HG02981 (cell line): ENCODE measurements around the gene VSIG10L.

ENCODE experiments used
- ATAC-seq: cut with Tn5 transposase; IDR thresholded peaks from one replicate; pipeline ENCODE4 v1.9.1; 2021; ENCODE audit warnings: mild to moderate bottlenecking, moderate library complexity; ENCODE audit not compliant: unreplicated experiment

The VSIG10L gene

GRCh38 chr19:51341976-51342580 is at the start of gene VSIG10L:
Gene VSIG10L, minus strand, starts transcription at chr19:51342139. Its CDS starts 15 bp downstream, at chr19:51342124.
- ATAC-seq = no peak

GRCh38 chr19:51391073-51391611 is 49.2 kb upstream of the VSIG10L start:
- ATAC-seq = no peak

- no peak for ATAC-seq
Measured at GRCh38 chr19:51389143-51389542, 47.2 kb upstream of the VSIG10L start.

- no peak for ATAC-seq
Measured at GRCh38 chr19:51387924-51388389, 46.0 kb upstream of the VSIG10L start, which contains the start of gene LIM2. Gene LIM2, minus strand, starts transcription at chr19:51387974. Its CDS starts 531 bp downstream, at chr19:51387443.

- ATAC-seq = no peak
Measured at GRCh38 chr19:51386882-51387520, 45.1 kb upstream of the VSIG10L start.

GRCh38 chr19:51382004-51382403 is 40.1 kb upstream of the VSIG10L start:
- ATAC-seq = no peak

GRCh38 chr19:51380379-51380778 is 38.4 kb upstream of the VSIG10L start:
- ATAC-seq = no peak

- no peak for ATAC-seq
Measured at GRCh38 chr19:51377422-51377821, 35.5 kb upstream of the VSIG10L start.

- ATAC-seq = no peak
Measured at GRCh38 chr19:51375504-51376221, 33.7 kb upstream of the VSIG10L start.

GRCh38 chr19:51372649-51373504 is 30.9 kb upstream of the VSIG10L start, which contains the start of gene NKG7:
Gene NKG7, minus strand, starts transcription at chr19:51372654. Its CDS starts 119 bp downstream, at chr19:51372535.
- peak; percentile 39 for ATAC-seq

- no peak for ATAC-seq
Measured at GRCh38 chr19:51372021-51372648, 30.2 kb upstream of the VSIG10L start.

- no peak for ATAC-seq
Measured at GRCh38 chr19:51371186-51371690, 29.3 kb upstream of the VSIG10L start.

GRCh38 chr19:51370230-51370629 is 28.3 kb upstream of the VSIG10L start:
- no peak for ATAC-seq

- no peak for ATAC-seq
Measured at GRCh38 chr19:51368366-51369282, 26.7 kb upstream of the VSIG10L start, which contains the start of gene CLDND2. Gene CLDND2, minus strand, starts transcription at chr19:51369003. Its CDS starts 426 bp downstream, at chr19:51368577.

- peak; percentile 74 for ATAC-seq
Measured at GRCh38 chr19:51367565-51368365, 25.8 kb upstream of the VSIG10L start.

- peak; percentile 3 for ATAC-seq
Measured at GRCh38 chr19:51367255-51367564, 25.3 kb upstream of the VSIG10L start.

GRCh38 chr19:51366389-51367254 is 24.7 kb upstream of the VSIG10L start:
- no peak for ATAC-seq
